Measurements from ENCODE around the gene TRPV3.

Gene TRPV3

GRCh38 chr17:3557768-3558583, at the start of gene TRPV3:
Gene TRPV3, minus strand, starts transcription at chr17:3557812. Its CDS starts 2,962 bp downstream, at chr17:3554850.
- no peak for TF ChIP-seq CTCF (IDR thresholded peaks at IDR 0.05; ENCODE audit: borderline replicate concordance, insufficient read depth, low read depth, low read length)
- H3K4me3 ChIP-seq (ENCODE audit: low read depth, low read length): no peak within 1 kb of the TSS

GRCh38 chr17:3603870-3604259, 46.3 kb upstream of the TRPV3 start:
- no peak for TF ChIP-seq CTCF (IDR thresholded peaks at IDR 0.05; ENCODE audit: borderline replicate concordance, insufficient read depth, low read depth, low read length)

GRCh38 chr17:3603119-3603869, 45.7 kb upstream of the TRPV3 start:
- no peak overlapping the region for H3K4me3 ChIP-seq (ENCODE audit: low read depth, low read length)

More at GRCh38 chr17:3603870-3604259, 46.3 kb upstream of the TRPV3 start:
- no peak overlapping the region for H3K4me3 ChIP-seq (ENCODE audit: low read depth, low read length)

GRCh38 chr17:3602499-3602898, 44.9 kb upstream of the TRPV3 start:
- H3K4me3 ChIP-seq (ENCODE audit: low read depth, low read length): no peak overlapping the region
- TF ChIP-seq CTCF (IDR thresholded peaks at IDR 0.05; ENCODE audit: borderline replicate concordance, insufficient read depth, low read depth, low read length): peak; percentile 59; the same call in 1 of the 2 replicates

More at GRCh38 chr17:3603119-3603869, 45.7 kb upstream of the TRPV3 start:
- TF ChIP-seq CTCF (IDR thresholded peaks at IDR 0.05; ENCODE audit: borderline replicate concordance, insufficient read depth, low read depth, low read length): no peak

- H3K4me3 ChIP-seq (ENCODE audit: low read depth, low read length): no peak overlapping the region
- no peak for TF ChIP-seq CTCF (IDR thresholded peaks at IDR 0.05; ENCODE audit: borderline replicate concordance, insufficient read depth, low read depth, low read length)
Observed at GRCh38 chr17:3600529-3601205, 43.1 kb upstream of the TRPV3 start.

- no peak for TF ChIP-seq CTCF (IDR thresholded peaks at IDR 0.05; ENCODE audit: borderline replicate concordance, insufficient read depth, low read depth, low read length)
- no peak overlapping the region for H3K4me3 ChIP-seq (ENCODE audit: low read depth, low read length)
Observed at GRCh38 chr17:3598078-3598477, 40.5 kb upstream of the TRPV3 start.

Measured in GM12875 (cell line).